Activated naive CD8-positive, alpha-beta T cell (primary cell): ENCODE results near the gene SLC4A9.

Source experiments
- H3K27ac Mint-ChIP-seq: one replicate; pipeline ENCODE4 v1.8.0; 2021; ENCODE audit warnings: mixed read lengths
- H3K27me3 Mint-ChIP-seq: one replicate; pipeline ENCODE4 v1.8.0; 2021; ENCODE audit warnings: mixed read lengths
- H3K36me3 Mint-ChIP-seq: one replicate; pipeline ENCODE4 v1.8.0; 2021; ENCODE audit warnings: mixed read lengths
- H3K4me1 Mint-ChIP-seq: one replicate; pipeline ENCODE4 v1.8.0; 2021; ENCODE audit warnings: low read depth, mixed read lengths
- H3K4me3 Mint-ChIP-seq: one replicate; pipeline ENCODE4 v1.8.0; 2021; ENCODE audit warnings: mild to moderate bottlenecking, mixed read lengths
- H3K9me3 Mint-ChIP-seq: one replicate; pipeline ENCODE4 v1.8.0; 2021; ENCODE audit warnings: low read depth, mixed read lengths

The SLC4A9 gene

DNA sequence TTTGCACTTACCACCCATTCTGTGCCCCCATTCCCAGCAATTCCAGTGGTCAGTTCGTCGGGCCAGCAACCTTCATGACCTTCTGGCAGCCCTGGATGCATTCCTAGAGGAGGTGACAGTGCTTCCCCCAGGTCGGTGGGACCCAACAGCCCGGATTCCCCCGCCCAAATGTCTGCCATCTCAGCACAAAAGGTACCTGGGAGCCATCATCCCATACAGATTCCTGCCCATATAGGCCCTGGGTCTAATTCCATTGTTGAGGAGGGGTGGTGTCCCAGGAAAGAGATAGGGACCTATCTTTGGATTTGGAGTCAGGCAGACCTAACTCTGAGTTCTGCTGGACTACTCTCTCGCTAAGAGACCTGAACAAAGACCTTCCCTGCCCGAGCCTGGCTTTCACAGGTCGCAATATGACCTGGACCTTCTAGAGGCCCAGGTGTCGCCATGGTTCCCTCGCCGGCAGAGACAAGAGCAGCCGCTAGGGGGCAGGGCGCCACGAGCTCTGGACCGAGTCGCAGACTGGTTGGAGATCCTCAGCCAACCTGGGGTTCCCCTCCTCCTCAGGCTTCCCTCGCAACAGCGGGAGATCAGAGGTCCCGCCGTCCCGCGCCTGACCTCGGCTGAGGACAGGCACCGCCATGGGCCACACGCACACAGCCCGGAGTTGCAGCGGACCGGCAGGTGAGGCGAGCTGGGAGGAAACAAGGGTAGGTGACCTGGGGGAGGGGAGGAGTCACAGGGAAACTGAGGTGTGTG lies 3.1 kb downstream of the SLC4A9 start:
- peak overlapping the region; percentile 72 for H3K4me3 Mint-ChIP-seq
- no peaks in the 10 kb centered on the region for H3K36me3 Mint-ChIP-seq
- no peaks in the 10 kb centered on the region for H3K27me3 Mint-ChIP-seq
- H3K4me1 Mint-ChIP-seq: peaks cover 4% of the 10 kb centered on the region
- no peaks in the 10 kb centered on the region for H3K9me3 Mint-ChIP-seq
- H3K27ac Mint-ChIP-seq: no peak overlapping the region

DNA sequence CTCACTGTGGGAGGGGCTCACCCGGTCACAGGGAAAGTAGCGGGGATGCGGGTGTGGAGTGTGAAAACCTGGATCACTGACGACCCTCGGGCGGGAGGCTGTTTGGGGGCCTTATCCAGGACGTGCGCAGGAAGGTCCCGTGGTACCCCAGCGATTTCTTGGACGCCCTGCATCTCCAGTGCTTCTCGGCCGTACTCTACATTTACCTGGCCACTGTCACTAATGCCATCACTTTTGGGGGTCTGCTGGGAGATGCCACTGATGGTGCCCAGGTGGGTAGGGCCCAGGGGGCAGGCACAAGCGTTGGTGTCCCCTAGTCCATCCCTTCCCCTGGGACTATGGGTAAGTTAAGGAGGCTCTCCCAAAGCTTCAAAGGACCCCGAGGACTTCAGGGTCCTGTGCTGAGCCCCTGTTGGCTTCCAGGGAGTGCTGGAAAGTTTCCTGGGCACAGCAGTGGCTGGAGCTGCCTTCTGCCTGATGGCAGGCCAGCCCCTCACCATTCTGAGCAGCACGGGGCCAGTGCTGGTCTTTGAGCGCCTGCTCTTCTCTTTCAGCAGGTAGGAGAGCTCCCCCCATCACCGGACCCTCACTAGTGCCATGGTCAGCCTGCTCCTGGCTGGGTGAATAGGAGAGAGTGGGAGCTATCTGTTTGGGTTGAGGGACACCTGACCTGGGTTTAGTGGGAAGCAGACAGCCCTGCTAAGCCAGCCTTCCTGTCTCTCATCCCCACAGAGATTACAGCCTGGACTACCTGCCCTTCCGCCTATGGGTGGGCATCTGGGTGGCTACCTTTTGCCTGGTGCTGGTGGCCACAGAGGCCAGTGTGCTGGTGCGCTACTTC lies 3.9 kb downstream of the SLC4A9 start:
- Mint-ChIP-seq H3K27ac (no peak overlapping the region), H3K36me3 (no peaks in the 10 kb centered on the region), H3K4me1 (peaks cover 4% of the 10 kb centered on the region), H3K27me3 (no peaks in the 10 kb centered on the region), H3K4me3 (peak overlapping the region; percentile 3), H3K9me3 (no peaks in the 10 kb centered on the region)

DNA sequence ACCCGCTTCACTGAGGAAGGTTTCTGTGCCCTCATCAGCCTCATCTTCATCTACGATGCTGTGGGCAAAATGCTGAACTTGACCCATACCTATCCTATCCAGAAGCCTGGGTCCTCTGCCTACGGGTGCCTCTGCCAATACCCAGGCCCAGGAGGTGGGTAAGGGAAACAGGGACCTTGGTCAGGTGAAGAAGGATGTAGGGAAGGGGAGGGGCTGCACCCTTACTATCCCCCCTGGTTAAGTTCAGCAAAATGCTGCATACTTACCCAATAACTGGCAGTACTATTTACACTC lies 4.4 kb downstream of the SLC4A9 start:
- H3K4me3 Mint-ChIP-seq: no peak overlapping the region

DNA sequence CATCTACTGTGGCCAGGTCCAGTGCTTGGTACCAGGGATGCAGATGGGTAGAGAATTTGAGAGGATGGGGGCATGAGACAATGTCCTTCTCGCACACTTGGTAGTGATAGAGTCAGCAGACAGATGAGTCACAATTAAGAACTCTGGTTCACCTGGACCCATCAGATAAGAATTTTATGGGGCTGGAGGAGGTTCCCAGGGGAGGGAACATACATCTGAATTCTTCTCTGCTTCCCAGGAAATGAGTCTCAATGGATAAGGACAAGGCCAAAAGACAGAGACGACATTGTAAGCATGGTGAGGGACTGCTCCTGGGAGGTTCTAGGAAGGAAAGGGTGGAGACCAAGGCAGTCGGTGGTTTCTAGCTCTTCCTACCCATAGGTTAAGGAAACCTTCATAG lies 5.3 kb downstream of the SLC4A9 start:
- H3K4me1 Mint-ChIP-seq: peaks cover 4% of the 10 kb centered on the region
- no peaks in the 10 kb centered on the region for H3K36me3 Mint-ChIP-seq
- H3K9me3 Mint-ChIP-seq: no peaks in the 10 kb centered on the region
- H3K4me3 Mint-ChIP-seq: no peak overlapping the region
- H3K27ac Mint-ChIP-seq: no peak overlapping the region
- no peaks in the 10 kb centered on the region for H3K27me3 Mint-ChIP-seq

More for the DNA sequence above, 4.4 kb downstream of the SLC4A9 start:
- no peaks in the 10 kb centered on the region for H3K36me3 Mint-ChIP-seq
- no peaks in the 10 kb centered on the region for H3K27me3 Mint-ChIP-seq
- no peaks in the 10 kb centered on the region for H3K9me3 Mint-ChIP-seq
- H3K4me1 Mint-ChIP-seq: peaks cover 4% of the 10 kb centered on the region
- H3K27ac Mint-ChIP-seq: no peak overlapping the region

DNA sequence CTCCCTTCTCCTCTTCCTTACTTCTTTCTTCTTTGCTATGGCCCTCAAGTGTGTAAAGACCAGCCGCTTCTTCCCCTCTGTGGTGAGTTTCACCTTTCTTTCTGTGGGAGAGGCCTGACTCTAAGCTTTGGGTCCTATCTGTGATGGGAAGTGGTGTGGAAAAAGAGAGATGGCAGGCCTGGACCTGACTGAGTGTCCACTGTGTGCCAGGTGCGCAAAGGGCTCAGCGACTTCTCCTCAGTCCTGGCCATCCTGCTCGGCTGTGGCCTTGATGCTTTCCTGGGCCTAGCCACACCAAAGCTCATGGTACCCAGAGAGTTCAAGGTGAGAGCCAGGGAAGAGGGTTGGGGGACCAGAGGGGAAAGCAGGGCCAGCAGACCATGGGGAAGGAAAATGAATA lies 5.9 kb downstream of the SLC4A9 start:
- Mint-ChIP-seq H3K36me3 (no peaks in the 10 kb centered on the region), H3K9me3 (no peaks in the 10 kb centered on the region), H3K27ac (no peak overlapping the region), H3K4me3 (no peak overlapping the region), H3K4me1 (peaks cover 4% of the 10 kb centered on the region), H3K27me3 (no peaks in the 10 kb centered on the region)

DNA sequence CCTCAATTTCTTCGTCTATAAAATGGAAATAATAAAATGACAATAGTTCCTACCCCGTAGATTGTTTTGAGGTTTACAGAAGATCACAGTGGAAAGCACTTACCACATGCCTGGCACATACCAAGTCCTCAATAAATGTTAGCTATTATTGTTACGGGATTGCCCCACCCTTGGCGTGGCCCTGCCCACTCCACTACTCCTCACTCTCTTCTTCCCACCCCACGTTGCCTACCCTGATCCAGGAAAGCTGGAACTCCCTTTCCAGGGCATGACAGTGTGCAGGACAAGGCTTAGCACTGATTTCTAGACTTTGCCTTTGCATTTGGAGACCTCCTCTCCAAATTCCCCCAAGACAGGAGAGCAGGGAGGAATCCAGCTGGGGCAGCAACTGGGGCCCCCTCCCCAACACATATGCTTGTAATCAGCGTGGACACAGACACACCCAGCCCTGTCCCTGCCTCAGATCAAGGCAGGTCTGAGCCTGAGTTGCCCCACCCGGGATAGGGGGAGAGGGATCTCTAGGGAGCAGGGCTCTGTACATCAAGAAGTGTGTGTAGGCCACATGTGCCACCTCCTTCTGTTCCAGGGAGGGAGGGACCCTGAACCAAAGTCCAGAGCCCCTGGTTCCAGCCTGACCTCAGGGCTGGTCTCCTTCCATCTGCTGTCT lies 6.7 kb downstream of the SLC4A9 start:
- Mint-ChIP-seq H3K9me3 (no peaks in the 10 kb centered on the region), H3K4me1 (peaks cover 4% of the 10 kb centered on the region), H3K27me3 (no peaks in the 10 kb centered on the region), H3K36me3 (no peaks in the 10 kb centered on the region), H3K27ac (no peak overlapping the region), H3K4me3 (no peak overlapping the region)

DNA sequence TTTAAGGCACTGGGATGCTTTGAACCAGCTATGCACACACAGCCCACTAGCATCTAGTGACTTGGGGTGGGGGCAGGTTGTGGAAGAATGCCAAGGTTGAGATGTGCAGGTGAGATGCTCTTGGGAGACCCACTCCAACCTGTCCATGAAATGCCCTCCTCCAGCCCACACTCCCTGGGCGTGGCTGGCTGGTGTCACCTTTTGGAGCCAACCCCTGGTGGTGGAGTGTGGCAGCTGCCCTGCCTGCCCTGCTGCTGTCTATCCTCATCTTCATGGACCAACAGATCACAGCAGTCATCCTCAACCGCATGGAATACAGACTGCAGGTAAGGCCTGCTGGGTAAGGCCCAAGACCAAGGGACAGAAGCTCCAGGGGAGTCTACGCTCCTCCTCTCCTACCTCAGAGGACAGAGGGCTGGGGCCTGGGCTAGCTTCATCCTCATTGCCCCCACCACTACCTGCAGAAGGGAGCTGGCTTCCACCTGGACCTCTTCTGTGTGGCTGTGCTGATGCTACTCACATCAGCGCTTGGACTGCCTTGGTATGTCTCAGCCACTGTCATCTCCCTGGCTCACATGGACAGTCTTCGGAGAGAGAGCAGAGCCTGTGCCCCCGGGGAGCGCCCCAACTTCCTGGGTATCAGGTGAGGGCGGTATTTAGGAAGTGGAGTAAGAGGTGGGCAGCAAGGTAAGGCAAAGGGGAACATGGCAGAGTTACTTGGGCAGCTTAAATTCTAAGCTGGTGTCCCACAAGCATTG lies 7.4 kb downstream of the SLC4A9 start:
- Mint-ChIP-seq H3K4me3 (no peak overlapping the region), H3K27ac (no peak overlapping the region), H3K27me3 (no peaks in the 10 kb centered on the region), H3K9me3 (no peaks in the 10 kb centered on the region), H3K36me3 (no peaks in the 10 kb centered on the region), H3K4me1 (peaks cover 4% of the 10 kb centered on the region)

DNA sequence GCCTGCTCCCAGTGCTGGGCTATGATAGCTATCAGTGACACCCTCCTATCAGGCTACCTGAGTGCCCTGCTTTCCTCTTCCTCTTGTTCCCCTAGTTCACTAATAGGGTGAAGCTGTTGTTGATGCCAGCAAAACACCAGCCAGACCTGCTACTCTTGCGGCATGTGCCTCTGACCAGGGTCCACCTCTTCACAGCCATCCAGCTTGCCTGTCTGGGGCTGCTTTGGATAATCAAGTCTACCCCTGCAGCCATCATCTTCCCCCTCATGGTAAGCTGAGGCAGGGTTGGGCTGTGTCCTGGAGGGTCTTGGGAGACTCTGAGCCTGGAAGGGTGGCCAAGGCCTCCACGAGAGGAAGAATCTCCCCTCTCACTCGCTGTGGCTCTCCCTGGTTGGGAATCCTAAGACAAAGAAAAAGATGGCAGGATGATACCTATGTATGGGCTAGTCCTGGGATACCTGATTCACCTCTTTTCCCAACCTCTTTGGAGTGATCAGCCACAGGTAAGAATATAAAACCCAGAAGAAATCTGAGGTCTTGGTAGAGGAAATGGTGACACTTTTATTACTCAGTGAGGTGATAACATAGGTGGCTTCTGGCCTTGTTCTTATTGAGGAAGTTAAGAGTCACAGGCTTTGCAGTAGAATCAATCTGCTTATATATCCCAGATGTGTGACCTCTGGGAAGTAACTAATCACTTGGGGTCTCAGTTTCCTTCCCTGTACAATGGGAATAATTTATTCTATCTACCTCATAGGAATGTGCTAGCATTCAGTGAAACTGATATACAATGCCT lies 11.6 kb downstream of the SLC4A9 start:
- Mint-ChIP-seq H3K4me1 (no peaks in the 10 kb centered on the region), H3K9me3 (no peaks in the 10 kb centered on the region), H3K4me3 (no peak overlapping the region), H3K36me3 (no peaks in the 10 kb centered on the region), H3K27me3 (no peaks in the 10 kb centered on the region), H3K27ac (no peak overlapping the region)

DNA sequence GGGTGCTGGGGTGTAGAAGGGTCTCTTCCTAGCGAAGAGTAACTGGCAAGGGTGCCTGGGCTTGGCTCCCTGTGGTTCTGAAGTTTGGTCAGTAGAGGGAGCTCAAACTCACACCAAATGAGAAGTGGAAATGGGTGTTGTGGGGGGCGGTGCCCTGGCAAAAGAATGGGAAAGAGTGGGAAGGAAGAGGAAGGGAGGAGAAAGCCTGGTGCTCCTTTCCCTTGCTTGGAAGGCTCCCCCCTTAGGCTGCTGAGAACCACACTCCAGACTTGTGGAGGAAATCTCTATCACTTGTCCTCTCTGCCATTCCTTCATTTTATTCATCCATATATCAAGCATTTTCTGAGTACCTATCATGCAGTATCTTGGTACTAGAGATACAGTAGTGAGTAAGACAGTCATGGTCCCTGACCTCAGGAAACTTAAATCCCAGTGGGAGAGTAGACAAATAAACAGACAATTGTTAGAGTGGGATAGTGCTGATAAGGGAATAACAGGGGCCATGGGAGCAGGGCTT lies 13.0 kb downstream of the SLC4A9 start:
- Mint-ChIP-seq H3K27ac (no peak overlapping the region), H3K27me3 (no peaks in the 10 kb centered on the region), H3K36me3 (no peaks in the 10 kb centered on the region), H3K9me3 (no peaks in the 10 kb centered on the region), H3K4me1 (no peaks in the 10 kb centered on the region), H3K4me3 (no peak overlapping the region)

DNA sequence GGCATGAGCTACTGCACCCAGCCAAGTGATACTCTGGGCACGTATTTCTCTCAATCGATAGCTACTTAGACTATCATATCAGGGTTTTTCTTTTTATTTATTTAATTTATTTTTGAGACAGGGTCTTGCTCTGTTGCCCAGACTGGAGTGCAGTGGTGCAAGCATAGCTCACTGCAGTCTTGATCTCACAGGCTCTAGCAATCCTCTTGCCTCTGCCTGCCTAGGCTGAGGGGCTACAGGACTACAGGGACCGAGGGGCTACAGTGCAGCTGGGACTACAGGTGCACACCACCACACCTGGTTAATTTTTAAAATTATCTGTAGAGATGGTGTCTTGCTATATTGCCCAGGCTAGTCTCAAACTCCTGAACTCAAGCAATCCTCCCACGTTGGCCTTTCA lies 21.4 kb downstream of the SLC4A9 start:
- Mint-ChIP-seq H3K4me3 (no peak overlapping the region), H3K4me1 (peaks cover 11% of the 10 kb centered on the region), H3K9me3 (no peaks in the 10 kb centered on the region), H3K27ac (no peak overlapping the region), H3K36me3 (no peaks in the 10 kb centered on the region), H3K27me3 (no peaks in the 10 kb centered on the region)

DNA sequence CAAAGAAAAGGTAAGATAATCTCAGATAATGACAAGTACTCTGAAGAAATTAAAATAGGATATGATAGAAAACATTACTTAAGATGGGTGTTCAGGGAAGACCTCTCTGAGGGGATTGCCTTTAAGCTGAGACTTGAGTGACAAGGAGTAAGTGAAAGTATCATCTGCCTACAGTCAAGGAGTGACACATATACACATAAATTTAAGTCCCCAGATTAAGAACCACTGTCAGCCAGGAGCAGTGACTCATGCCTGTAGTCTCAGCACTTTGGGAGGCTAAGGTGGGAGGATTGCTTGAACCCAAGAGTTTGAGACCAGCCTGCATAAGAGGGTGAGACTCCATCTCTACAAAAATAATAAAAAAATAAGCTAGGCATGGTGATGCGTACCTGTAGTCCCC lies 22.0 kb downstream of the SLC4A9 start:
- no peaks in the 10 kb centered on the region for H3K9me3 Mint-ChIP-seq
- no peak overlapping the region for H3K4me3 Mint-ChIP-seq
- peaks cover 11% of the 10 kb centered on the region for H3K4me1 Mint-ChIP-seq
- H3K27me3 Mint-ChIP-seq: no peaks in the 10 kb centered on the region
- no peak overlapping the region for H3K27ac Mint-ChIP-seq
- no peaks in the 10 kb centered on the region for H3K36me3 Mint-ChIP-seq

DNA sequence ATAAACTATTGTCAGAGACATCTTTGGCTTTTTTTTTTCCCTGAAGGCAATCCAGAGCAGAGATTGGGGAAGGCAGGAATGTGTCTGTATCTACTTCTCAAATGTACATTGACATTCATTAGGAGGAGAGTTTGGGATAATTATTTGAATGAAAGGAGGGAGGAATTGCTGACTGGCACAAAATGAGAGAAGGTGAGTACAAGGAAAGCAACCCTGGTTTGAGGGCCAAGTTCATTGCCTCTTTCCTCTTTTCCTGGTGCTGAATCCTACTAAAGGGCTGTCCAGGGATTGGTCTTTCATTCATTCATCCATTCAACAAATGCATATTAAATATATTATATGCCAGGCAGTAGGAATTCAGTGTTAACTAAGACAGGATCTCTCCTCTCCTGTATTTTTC lies 22.9 kb downstream of the SLC4A9 start:
- H3K36me3 Mint-ChIP-seq: no peaks in the 10 kb centered on the region
- H3K27me3 Mint-ChIP-seq: no peaks in the 10 kb centered on the region
- H3K9me3 Mint-ChIP-seq: no peaks in the 10 kb centered on the region
- H3K4me1 Mint-ChIP-seq: peaks cover 11% of the 10 kb centered on the region
- no peak overlapping the region for H3K27ac Mint-ChIP-seq
- no peak overlapping the region for H3K4me3 Mint-ChIP-seq

DNA sequence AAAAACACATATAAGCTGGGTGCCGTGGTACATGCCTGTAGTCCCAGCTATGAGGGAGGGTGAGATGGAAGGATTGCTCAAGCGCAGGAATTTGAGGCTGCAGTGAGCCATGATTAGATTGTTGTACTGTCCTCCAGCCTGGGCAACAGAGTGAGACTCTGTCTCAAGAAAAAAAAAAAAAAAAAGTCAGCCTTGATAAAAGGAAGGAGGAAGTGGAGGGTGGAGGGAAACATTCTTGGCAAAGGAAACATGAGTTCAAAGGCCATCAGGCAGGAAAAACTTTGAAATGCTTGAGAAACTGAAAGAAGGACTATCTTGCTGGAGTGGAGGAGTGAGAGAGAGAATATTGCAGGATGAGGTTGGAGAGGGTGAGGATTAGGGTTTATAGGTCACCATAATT lies 23.3 kb downstream of the SLC4A9 start:
- Mint-ChIP-seq H3K4me1 (peaks cover 11% of the 10 kb centered on the region), H3K27ac (no peak overlapping the region), H3K9me3 (no peaks in the 10 kb centered on the region), H3K36me3 (no peaks in the 10 kb centered on the region), H3K4me3 (no peak overlapping the region), H3K27me3 (no peaks in the 10 kb centered on the region)

DNA sequence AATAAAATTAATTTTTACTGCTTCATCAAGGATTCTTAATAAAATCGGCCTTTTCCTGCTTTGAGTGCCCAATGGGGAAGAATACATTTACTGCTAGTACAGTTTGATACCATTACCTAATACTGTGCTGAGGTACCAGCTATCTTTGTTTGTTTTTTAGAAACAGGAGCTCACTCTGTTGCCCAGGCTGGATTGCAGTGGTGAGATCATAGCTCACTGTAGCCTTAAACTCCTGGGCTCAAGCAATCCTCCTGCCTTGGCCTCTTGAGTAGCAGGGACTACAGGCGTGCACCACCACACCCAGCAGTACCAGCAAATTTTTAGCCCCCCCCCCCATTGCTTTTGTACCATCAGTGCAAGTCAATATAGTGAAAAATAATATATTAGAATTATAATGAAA lies 28.1 kb downstream of the SLC4A9 start:
- Mint-ChIP-seq H3K27me3 (no peaks in the 10 kb centered on the region), H3K9me3 (no peaks in the 10 kb centered on the region), H3K27ac (no peak overlapping the region), H3K4me1 (peaks cover 4% of the 10 kb centered on the region), H3K4me3 (no peak overlapping the region), H3K36me3 (no peaks in the 10 kb centered on the region)
